WTC11 (cell line): ENCODE results near the gene NBL1.

Source experiments
- CTCF ChIP-seq: fragments of 200-600 bp; IDR thresholded peaks from 2 replicates; pipeline ENCODE4 v1.8.0; 2022; ENCODE audit warnings: antibody characterized with exemption
- JUN ChIP-seq: sonication (generic); formaldehyde crosslinking; IDR thresholded peaks from 2 replicates; pipeline ENCODE4 v1.8.0; 2023; ENCODE audit warnings: mild to moderate bottlenecking, missing genetic modification reagents
- KAT7 ChIP-seq: sonication (generic); formaldehyde crosslinking; IDR thresholded peaks from 2 replicates; pipeline ENCODE4 v1.8.1; 2023; ENCODE audit warnings: missing genetic modification reagents, mild to moderate bottlenecking, borderline replicate concordance
- SP1 ChIP-seq: sonication (generic); formaldehyde crosslinking; conservative IDR thresholded peaks from 2 replicates; pipeline ENCODE4 v1.8.1; 2022; ENCODE audit warnings: missing genetic modification reagents
- ZNF138 ChIP-seq: sonication (generic); formaldehyde crosslinking; conservative IDR thresholded peaks from 2 replicates; pipeline ENCODE4 v1.8.1; 2022; ENCODE audit warnings: mild to moderate bottlenecking, moderate library complexity, missing genetic modification reagents
- ZNF232 ChIP-seq: sonication (generic); formaldehyde crosslinking; IDR thresholded peaks from 2 replicates; pipeline ENCODE4 v1.8.0; 2022; ENCODE audit warnings: mild to moderate bottlenecking, missing genetic modification reagents
- TF ChIP-seq, protein P1 (sequence below): sonication (generic); formaldehyde crosslinking; IDR thresholded peaks from 2 replicates; pipeline ENCODE4 v1.8.1; 2023; ENCODE audit warnings: mild to moderate bottlenecking, missing genetic modification reagents, moderate library complexity
- TF ChIP-seq, protein P2 (sequence below): sonication (generic); formaldehyde crosslinking; IDR thresholded peaks from 2 replicates; pipeline ENCODE4 v1.8.0; 2022; ENCODE audit warnings: mild to moderate bottlenecking, missing genetic modification reagents
- TF ChIP-seq, protein P3 (sequence below): sonication (generic); formaldehyde crosslinking; IDR thresholded peaks from 2 replicates; pipeline ENCODE4 v1.8.0; 2022; ENCODE audit warnings: mild to moderate bottlenecking, missing genetic modification reagents

DNA sequence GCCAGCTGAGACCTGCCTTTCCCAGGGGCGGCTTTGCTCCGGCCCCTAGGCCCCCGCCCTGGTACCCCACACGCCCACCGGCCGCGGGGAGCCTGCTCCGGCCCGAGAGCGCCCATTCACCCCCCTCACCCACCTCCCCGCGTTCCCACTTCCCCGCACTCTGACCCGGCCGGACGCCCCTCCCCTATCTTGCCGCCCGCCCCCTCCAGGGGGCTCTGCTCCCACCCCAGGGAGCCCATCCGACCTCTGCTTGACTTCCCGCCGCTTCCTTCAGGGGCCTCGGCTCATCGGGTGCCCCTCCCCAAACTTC, 21.0 kb downstream of the NBL1 start:
- TF ChIP-seq JUN (CRISPR knock-in tag) (no peak), CTCF (no peak), SP1 (CRISPR knock-in tag) (no peak), ZNF232 (CRISPR knock-in tag) (no peak), ZNF138 (CRISPR knock-in tag) (no peak), KAT7 (CRISPR knock-in tag) (no peak)
- TF ChIP-seq, protein P1, sequence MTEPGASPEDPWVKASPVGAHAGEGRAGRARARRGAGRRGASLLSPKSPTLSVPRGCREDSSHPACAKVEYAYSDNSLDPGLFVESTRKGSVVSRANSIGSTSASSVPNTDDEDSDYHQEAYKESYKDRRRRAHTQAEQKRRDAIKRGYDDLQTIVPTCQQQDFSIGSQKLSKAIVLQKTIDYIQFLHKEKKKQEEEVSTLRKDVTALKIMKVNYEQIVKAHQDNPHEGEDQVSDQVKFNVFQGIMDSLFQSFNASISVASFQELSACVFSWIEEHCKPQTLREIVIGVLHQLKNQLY (CRISPR knock-in tag): no peak
- TF ChIP-seq, protein P2, sequence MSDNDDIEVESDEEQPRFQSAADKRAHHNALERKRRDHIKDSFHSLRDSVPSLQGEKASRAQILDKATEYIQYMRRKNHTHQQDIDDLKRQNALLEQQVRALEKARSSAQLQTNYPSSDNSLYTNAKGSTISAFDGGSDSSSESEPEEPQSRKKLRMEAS (CRISPR knock-in tag): no peak
- TF ChIP-seq, protein P3, sequence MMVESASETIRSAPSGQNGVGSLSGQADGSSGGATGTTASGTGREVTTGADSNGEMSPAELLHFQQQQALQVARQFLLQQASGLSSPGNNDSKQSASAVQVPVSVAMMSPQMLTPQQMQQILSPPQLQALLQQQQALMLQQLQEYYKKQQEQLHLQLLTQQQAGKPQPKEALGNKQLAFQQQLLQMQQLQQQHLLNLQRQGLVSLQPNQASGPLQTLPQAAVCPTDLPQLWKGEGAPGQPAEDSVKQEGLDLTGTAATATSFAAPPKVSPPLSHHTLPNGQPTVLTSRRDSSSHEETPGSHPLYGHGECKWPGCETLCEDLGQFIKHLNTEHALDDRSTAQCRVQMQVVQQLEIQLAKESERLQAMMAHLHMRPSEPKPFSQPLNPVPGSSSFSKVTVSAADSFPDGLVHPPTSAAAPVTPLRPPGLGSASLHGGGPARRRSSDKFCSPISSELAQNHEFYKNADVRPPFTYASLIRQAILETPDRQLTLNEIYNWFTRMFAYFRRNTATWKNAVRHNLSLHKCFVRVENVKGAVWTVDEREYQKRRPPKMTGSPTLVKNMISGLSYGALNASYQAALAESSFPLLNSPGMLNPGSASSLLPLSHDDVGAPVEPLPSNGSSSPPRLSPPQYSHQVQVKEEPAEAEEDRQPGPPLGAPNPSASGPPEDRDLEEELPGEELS (CRISPR knock-in tag): no peak
